ENCODE data around the gene RMP24.

Gene RMP24

GRCh38 chr18:35971661-35972196, 750 bp upstream of the RMP24 start (continued):
- no peak for TF ChIP-seq ZXDC (CRISPR knock-in tag; IDR thresholded peaks at IDR 0.05)
- TF ChIP-seq NAIF1 (CRISPR knock-in tag; IDR thresholded peaks at IDR 0.05; ENCODE audit: borderline replicate concordance) = no peak
- TF ChIP-seq ZNF431 (CRISPR knock-in tag; IDR thresholded peaks at IDR 0.05; ENCODE audit: borderline replicate concordance, low read depth) = no peak
- no peak for TF ChIP-seq ZSCAN5A (CRISPR knock-in tag; IDR thresholded peaks at IDR 0.05; ENCODE audit: borderline replicate concordance)
- TF ChIP-seq PCBP2 (optimal IDR thresholded peaks at IDR 0.05; ENCODE audit: low read depth, low read length, poor library complexity, severe bottlenecking) = no peak
- TF ChIP-seq ZFP36 (IDR thresholded peaks at IDR 0.05; ENCODE audit: borderline replicate concordance, low read depth, low read length, partially characterized antibody) = no peak
- TF ChIP-seq SYNCRIP (IDR thresholded peaks at IDR 0.05; ENCODE audit: insufficient read depth, low read depth, low read length) = no peak
- TF ChIP-seq ZNF530 (CRISPR knock-in tag; IDR thresholded peaks at IDR 0.05; ENCODE audit: low read depth) = no peak
- no peak for TF ChIP-seq PBX3 (CRISPR knock-in tag; IDR thresholded peaks at IDR 0.05; ENCODE audit: borderline replicate concordance)
- no peak for TF ChIP-seq ADNP (CRISPR knock-in tag; IDR thresholded peaks at IDR 0.05)
- no peak for TF ChIP-seq BRD4 (CRISPR knock-in tag; IDR thresholded peaks at IDR 0.05)
- TF ChIP-seq REXO4 (CRISPR knock-in tag; IDR thresholded peaks at IDR 0.05; ENCODE audit: borderline replicate concordance) = no peak
- no peak for TF ChIP-seq DZIP1 (CRISPR knock-in tag; IDR thresholded peaks at IDR 0.05)
- TF ChIP-seq BCL3 (CRISPR knock-in tag; IDR thresholded peaks at IDR 0.05) = no peak
- no peak for TF ChIP-seq MEIS1 (CRISPR knock-in tag; IDR thresholded peaks at IDR 0.05; ENCODE audit: borderline replicate concordance)
- no peak for TF ChIP-seq MYPOP (CRISPR knock-in tag; IDR thresholded peaks at IDR 0.05)
- TF ChIP-seq MZF1 (CRISPR knock-in tag; IDR thresholded peaks at IDR 0.05; ENCODE audit: borderline replicate concordance) = no peak
- 0 out of 2 replicates have a peak, but pooled peaks have one; percentile 1 for TF ChIP-seq KLF15 (CRISPR knock-in tag; IDR thresholded peaks at IDR 0.05; ENCODE audit: borderline replicate concordance)
